ENCODE measurements around the gene CTU1.

- TF ChIP-seq, protein P1, sequence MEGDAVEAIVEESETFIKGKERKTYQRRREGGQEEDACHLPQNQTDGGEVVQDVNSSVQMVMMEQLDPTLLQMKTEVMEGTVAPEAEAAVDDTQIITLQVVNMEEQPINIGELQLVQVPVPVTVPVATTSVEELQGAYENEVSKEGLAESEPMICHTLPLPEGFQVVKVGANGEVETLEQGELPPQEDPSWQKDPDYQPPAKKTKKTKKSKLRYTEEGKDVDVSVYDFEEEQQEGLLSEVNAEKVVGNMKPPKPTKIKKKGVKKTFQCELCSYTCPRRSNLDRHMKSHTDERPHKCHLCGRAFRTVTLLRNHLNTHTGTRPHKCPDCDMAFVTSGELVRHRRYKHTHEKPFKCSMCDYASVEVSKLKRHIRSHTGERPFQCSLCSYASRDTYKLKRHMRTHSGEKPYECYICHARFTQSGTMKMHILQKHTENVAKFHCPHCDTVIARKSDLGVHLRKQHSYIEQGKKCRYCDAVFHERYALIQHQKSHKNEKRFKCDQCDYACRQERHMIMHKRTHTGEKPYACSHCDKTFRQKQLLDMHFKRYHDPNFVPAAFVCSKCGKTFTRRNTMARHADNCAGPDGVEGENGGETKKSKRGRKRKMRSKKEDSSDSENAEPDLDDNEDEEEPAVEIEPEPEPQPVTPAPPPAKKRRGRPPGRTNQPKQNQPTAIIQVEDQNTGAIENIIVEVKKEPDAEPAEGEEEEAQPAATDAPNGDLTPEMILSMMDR (IDR thresholded peaks at IDR 0.05) = no peak
- no peak for TF ChIP-seq POLR2A (IDR thresholded peaks at IDR 0.05)
Measured at GRCh38 chr19:51143486-51143885, 35.3 kb upstream of the CTU1 start.

Data from lower leg skin (tissue), 3 donors.